A673 (cell line): ENCODE data around the gene ATP2B2. TPM values are rescaled to one million over a fixed set of nuclear protein-coding genes. Genes with fewer than 3 reads are reported as not detected.
"Not testable (repeated sequence)": the region's sequence is repeated elsewhere in the genome, so short reads cannot be mapped to it uniquely, and the experiment has no call there.

ENCODE experiments used
- BruUV-seq: library from RNA; stranded (reverse); fragments of 400-500 nt; replicated peaks from 2 replicates; lab custom pipeline; 2021; lab: Mats Ljungman, UMichigan
- CTCF ChIA-PET: fragments of 300-600 bp; sonication (Branson Sonifier 250); formaldehyde crosslinking; loops from one replicate; lab custom pipeline; 2022; ENCODE audit warnings: antibody characterized with exemption; lab: Charles Lee
- POLR2A ChIA-PET: fragments of 300-600 bp; sonication (Branson Sonifier 250); formaldehyde crosslinking; loops from one replicate; lab custom pipeline; 2022; ENCODE audit warnings: antibody characterized with exemption; ENCODE audit not compliant: low non-redundant PET; lab: Charles Lee
- DNase-seq: peaks from one replicate; pipeline ENCODE4 v3.0.0-alpha.2; 2015; ENCODE audit warnings: low spot score
- H3K27ac ChIP-seq: fragments of 200-600 bp; sonication (generic); 2 replicates; pipeline ENCODE4 v1.5.1; 2016; ENCODE audit warnings: mixed run types, low read depth, mild to moderate bottlenecking, mixed read lengths, antibody characterized with exemption, low read length; ENCODE audit not compliant: poor library complexity, severe bottlenecking
- H3K27me3 ChIP-seq: fragments of 200-600 bp; sonication (generic); replicated peaks from 2 replicates; pipeline ENCODE4 v1.6.1; 2017; ENCODE audit warnings: mixed run types, low read depth, mild to moderate bottlenecking, mixed read lengths, antibody characterized with exemption, low read length; ENCODE audit not compliant: insufficient read depth, poor library complexity
- H3K36me3 ChIP-seq: fragments of 200-600 bp; sonication (generic); 2 replicates; pipeline ENCODE4 v1.6.1; 2016; ENCODE audit warnings: mixed run types, mild to moderate bottlenecking, mixed read lengths, antibody characterized with exemption, low read length; ENCODE audit not compliant: insufficient read depth, poor library complexity, severe bottlenecking
- H3K4me1 ChIP-seq: fragments of 200-600 bp; sonication (generic); 2 replicates; pipeline ENCODE4 v1.6.1; 2017; ENCODE audit warnings: mixed run types, mild to moderate bottlenecking, mixed read lengths, antibody characterized with exemption, low read length; ENCODE audit not compliant: insufficient read depth, poor library complexity, severe bottlenecking
- H3K4me3 ChIP-seq: fragments of 200-600 bp; sonication (generic); 2 replicates; pipeline ENCODE4 v1.5.1; 2016; ENCODE audit warnings: low read depth, mixed run types, mild to moderate bottlenecking, mixed read lengths, low read length; ENCODE audit not compliant: poor library complexity, severe bottlenecking
- H3K9me3 ChIP-seq: fragments of 200-600 bp; sonication (generic); 2 replicates; pipeline ENCODE4 v1.6.1; 2016; ENCODE audit warnings: mixed run types, low read depth, mild to moderate bottlenecking, mixed read lengths, antibody characterized with exemption, low read length; ENCODE audit not compliant: poor library complexity, severe bottlenecking
- CTCF ChIP-seq: fragments of 300-800, 200-600 bp; sonication (generic); conservative IDR thresholded peaks from 2 replicates; pipeline ENCODE4 v1.5.1; 2017; ENCODE audit warnings: low read depth, mild to moderate bottlenecking, antibody characterized with exemption, low read length, moderate library complexity, mixed read lengths
- EZH2 ChIP-seq: fragments of 200-600 bp; sonication (generic); IDR thresholded peaks from 2 replicates; pipeline ENCODE4 v1.6.1; 2017; ENCODE audit warnings: borderline replicate concordance, low read depth, mild to moderate bottlenecking, mixed read lengths, antibody characterized with exemption, low read length; ENCODE audit not compliant: poor library complexity, severe bottlenecking
- intact Hi-C: fragments of 100-400 bp; cut with micrococcal nuclease; formaldehyde crosslinking; loops from one replicate; pipeline ENCODE4 v1.10.0; 2022; ENCODE audit not compliant: unreplicated experiment
- total RNA-seq: library from RNA; stranded (reverse); gene quantifications from 2 replicates; pipeline ENCODE4 v1.2.3, GENCODE V29; 2021

The ATP2B2 gene
- total RNA-seq, 1 experiment from 2014 or later, result 0.17 TPM

GRCh38 chr3:10299175-10299574 lies 206.2 kb downstream of the ATP2B2 start:
- no TSS peak for BruUV-seq
- H3K4me3 ChIP-seq, result no peak overlapping the region
- ChIA-PET CTCF (no interaction called here), POLR2A (no interaction called here)
- H3K27ac ChIP-seq, result no peak overlapping the region
- TF ChIP-seq EZH2 (no peak), CTCF (0 out of 2 replicates have a peak, but pooled peaks have one; percentile 16)
- intact Hi-C loops, result no loop called here
- H3K27me3 ChIP-seq, result no peaks in the 10 kb centered on the region
- no peaks in the 10 kb centered on the region for H3K9me3 ChIP-seq
- DNase-seq, result no peak
- peaks cover 41% of the 10 kb centered on the region for H3K36me3 ChIP-seq
- H3K4me1 ChIP-seq, result no peaks in the 10 kb centered on the region

- H3K4me1 ChIP-seq, POLR2A ChIA-PET, BruUV-seq, intact Hi-C loops, H3K4me3 ChIP-seq, CTCF ChIA-PET, H3K27me3 ChIP-seq, H3K27ac ChIP-seq, H3K9me3 ChIP-seq, DNase-seq: not testable (repeated sequence)
- H3K36me3 ChIP-seq, result peaks cover 30% of the 10 kb centered on the region
Measured at GRCh38 chr3:10298064-10298463, 207.3 kb downstream of the ATP2B2 start.

GRCh38 chr3:10294030-10294586 lies 211.3 kb downstream of the ATP2B2 start:
- Histone ChIP-seq H3K36me3 (peaks cover 6% of the 10 kb centered on the region), H3K27me3 (no peaks in the 10 kb centered on the region), H3K27ac (no peak overlapping the region), H3K4me1 (no peaks in the 10 kb centered on the region), H3K4me3 (no peak overlapping the region), H3K9me3 (no peaks in the 10 kb centered on the region)
- ChIA-PET CTCF (no interaction called here), POLR2A (no interaction called here)
- BruUV-seq, result no TSS peak
- DNase-seq, result no peak
- intact Hi-C loops, result no loop called here
- TF ChIP-seq CTCF (no peak), EZH2 (no peak)
